GM03348 (cell line): ENCODE data around the gene TMEM273.

ENCODE experiments used
- DNase-seq: peaks from one replicate; pipeline ENCODE4 v3.0.0; 2012; ENCODE audit warnings: low spot score

TMEM273 gene

GRCh38 chr10:49187950-49188761 lies at the start of gene TMEM273:
Gene TMEM273 (minus strand): TSS chr10:49188391. CDS start chr10:49188336, 55 bp downstream.
- no peak for DNase-seq

- DNase-seq, result no peak
These were observed 49.8 kb upstream of the TMEM273 start for GRCh38 chr10:49237985-49238384.

- DNase-seq, result no peak
These were observed 47.2 kb upstream of the TMEM273 start for GRCh38 chr10:49235392-49235791.

- no peak for DNase-seq
These were observed 43.1 kb upstream of the TMEM273 start for GRCh38 chr10:49231086-49231820.

GRCh38 chr10:49230004-49230403 lies 41.8 kb upstream of the TMEM273 start:
- DNase-seq, result no peak

GRCh38 chr10:49228677-49229076 lies 40.5 kb upstream of the TMEM273 start:
- DNase-seq, result no peak

GRCh38 chr10:49227406-49227805 lies 39.2 kb upstream of the TMEM273 start:
- no peak for DNase-seq

- no peak for DNase-seq
These were observed 38.4 kb upstream of the TMEM273 start for GRCh38 chr10:49226594-49226993.

GRCh38 chr10:49225218-49225876 lies 37.2 kb upstream of the TMEM273 start:
- no peak for DNase-seq

GRCh38 chr10:49223205-49223604 lies 35.0 kb upstream of the TMEM273 start:
- DNase-seq, result no peak

- DNase-seq, result no peak
These were observed 34.0 kb upstream of the TMEM273 start for GRCh38 chr10:49222170-49222569.

GRCh38 chr10:49220679-49221078 lies 32.5 kb upstream of the TMEM273 start:
- no peak for DNase-seq

GRCh38 chr10:49220031-49220430 lies 31.8 kb upstream of the TMEM273 start:
- peak; percentile 31 for DNase-seq

- DNase-seq, result no peak
These were observed 31.1 kb upstream of the TMEM273 start for GRCh38 chr10:49219248-49219647.

GRCh38 chr10:49218480-49218879 lies 30.3 kb upstream of the TMEM273 start:
- no peak for DNase-seq

GRCh38 chr10:49217645-49218044 lies 29.5 kb upstream of the TMEM273 start:
- DNase-seq, result no peak

GRCh38 chr10:49213211-49213610 lies 25.0 kb upstream of the TMEM273 start:
- DNase-seq, result no peak

GRCh38 chr10:49212783-49213182 lies 24.6 kb upstream of the TMEM273 start:
- DNase-seq, result no peak

GRCh38 chr10:49212076-49212475 lies 23.9 kb upstream of the TMEM273 start:
- no peak for DNase-seq

GRCh38 chr10:49208996-49209395 lies 20.8 kb upstream of the TMEM273 start:
- no peak for DNase-seq

- no peak for DNase-seq
These were observed 19.8 kb upstream of the TMEM273 start for GRCh38 chr10:49207936-49208487.

- no peak for DNase-seq
These were observed 18.9 kb upstream of the TMEM273 start for GRCh38 chr10:49207113-49207512.

- DNase-seq, result no peak
These were observed 17.0 kb upstream of the TMEM273 start for GRCh38 chr10:49205206-49205605.
